GM19452 (cell line): ENCODE results near the gene HLTF.

Source experiments
- ATAC-seq: cut with Tn5 transposase; IDR thresholded peaks from one replicate; pipeline ENCODE4 v1.9.1; 2021; ENCODE audit not compliant: unreplicated experiment

HLTF gene

GRCh38 chr3:149090461-149090860 is 4.1 kb upstream of the HLTF start:
- no peak for ATAC-seq

GRCh38 chr3:149089395-149089794 is 3.1 kb upstream of the HLTF start:
- ATAC-seq: no peak

- ATAC-seq: no peak
Measured at GRCh38 chr3:149087208-149087607, 875 bp upstream of the HLTF start.

- peak; percentile 36 for ATAC-seq
Measured at GRCh38 chr3:149085828-149086231, 503 bp downstream of the HLTF start.

DNA sequence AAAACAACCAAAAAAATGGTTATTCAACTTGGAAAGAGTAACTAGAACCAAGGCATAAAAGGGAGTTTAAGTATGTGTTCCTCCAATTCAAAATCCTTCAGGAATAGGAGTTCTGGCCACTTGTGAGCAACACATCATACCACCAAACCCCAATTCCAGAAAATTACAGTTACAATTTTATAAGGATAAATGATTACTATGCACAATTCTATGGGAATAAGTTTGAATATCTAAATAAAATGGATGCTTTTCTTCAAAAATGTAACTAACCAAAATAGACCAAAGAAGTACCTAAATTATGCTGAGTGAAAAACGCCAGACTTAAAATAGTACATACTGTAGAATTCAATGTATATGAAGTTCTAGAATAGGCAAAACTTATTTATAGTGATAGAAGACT is 4.6 kb downstream of the HLTF start:
- no peak for ATAC-seq

GRCh38 chr3:149080699-149081091 is 5.6 kb downstream of the HLTF start:
- ATAC-seq: no peak

DNA sequence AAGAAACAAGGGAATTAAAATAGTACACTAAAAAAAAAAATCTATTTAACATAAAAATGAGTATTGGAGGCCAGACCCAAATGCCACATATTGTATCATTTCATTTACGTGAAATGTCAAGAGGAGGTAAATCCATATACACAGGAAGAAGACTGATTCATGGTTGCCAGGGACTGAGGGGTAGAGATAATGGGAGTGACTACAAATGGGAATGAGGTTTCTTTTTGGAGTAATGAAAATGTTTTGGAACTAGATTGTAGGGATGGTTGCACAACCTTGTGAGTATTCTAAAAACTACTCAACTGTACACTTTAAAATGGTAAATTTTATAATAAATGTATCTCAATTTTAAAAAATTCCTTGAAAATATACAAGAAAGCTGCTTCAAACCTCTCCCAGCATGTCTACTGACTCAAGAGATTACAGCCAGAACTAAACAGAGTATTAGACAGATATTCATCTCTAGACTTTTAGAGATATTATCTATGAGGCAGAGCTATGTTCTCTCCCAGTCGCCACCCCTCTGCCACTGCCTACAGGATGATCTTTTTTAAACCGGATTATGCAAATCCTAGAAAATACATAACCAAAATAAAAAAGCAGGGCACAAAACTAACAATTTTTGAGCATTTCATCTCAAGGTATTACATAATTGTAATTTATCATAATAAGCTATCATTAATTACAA is 6.2 kb downstream of the HLTF start:
- no peak for ATAC-seq

GRCh38 chr3:149077628-149078027 is 8.7 kb downstream of the HLTF start:
- ATAC-seq: no peak

DNA sequence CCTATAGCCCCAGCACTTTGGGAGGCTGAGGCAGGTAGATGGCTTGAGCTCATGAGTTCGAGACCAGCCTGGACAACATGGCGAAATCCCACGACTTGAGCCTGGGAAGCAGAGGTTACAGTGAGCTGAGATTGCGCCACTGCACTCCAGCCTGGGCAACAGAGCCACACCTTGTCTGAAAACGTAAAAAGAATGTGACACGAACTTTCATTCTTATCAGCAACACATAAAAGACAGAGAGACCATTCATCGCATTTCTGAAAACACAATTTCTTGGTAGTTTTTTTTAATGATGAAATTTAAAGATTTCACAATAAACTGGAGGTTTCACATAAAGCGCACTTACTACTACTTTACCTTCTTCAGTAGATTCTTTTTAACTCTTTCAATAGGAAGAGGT is 18.4 kb downstream of the HLTF start:
- no peak for ATAC-seq

DNA sequence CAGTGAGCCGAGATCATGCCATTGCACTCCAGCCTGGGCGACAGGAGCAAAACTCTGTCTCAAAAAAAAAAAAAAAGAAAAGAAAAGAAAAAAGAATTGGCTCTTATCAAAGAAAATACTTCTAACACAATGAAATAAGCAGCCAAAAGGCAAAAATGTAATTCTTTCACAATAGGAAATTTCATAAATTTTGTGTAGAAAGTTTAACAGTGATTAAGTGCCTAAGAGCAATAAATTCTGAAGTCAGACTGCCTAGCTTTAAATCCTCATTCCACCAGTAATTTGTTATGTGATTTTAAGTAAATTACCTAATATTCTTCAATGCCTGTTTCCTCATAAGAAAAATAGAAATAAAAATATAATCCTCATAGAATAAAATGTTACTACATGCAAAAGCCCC is 24.6 kb downstream of the HLTF start:
- no peak for ATAC-seq

DNA sequence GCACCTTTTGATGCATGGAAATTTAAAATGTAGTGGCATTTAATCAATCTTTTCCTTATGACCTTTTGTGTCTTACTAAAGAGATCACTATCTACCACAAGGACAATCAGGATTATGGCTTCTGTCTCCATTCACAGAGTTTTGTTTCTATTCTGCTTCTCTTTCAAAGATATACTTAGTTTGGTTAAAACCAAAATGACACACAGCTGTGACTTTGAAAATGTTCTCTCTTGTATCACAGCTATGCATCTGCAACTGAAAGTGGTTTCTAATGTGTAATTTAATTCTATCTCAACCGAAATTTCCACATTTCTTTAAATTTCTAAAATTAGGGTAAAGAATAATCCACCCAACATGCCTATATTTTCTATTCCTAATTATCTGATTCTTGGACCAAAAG is 27.7 kb downstream of the HLTF start:
- ATAC-seq: no peak

DNA sequence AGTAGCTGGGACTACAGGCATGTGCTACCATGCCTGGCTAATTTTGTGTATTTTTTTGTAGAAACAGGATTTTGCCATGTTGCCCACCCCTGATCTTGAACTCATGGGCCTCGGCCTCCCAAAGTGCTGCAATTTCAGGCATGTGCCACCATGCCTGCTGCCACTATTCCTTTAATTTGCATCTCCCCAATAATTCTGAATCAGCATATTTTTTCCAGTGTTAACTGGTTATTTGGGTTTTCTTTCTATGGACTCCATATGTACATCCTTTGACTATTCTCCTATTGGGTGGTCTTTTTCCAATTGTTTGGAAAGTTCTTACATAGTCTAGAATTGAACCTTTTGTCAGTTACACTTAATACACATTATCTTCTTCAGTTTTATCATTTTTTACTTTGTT is 28.1 kb downstream of the HLTF start:
- no peak for ATAC-seq

- ATAC-seq: no peak
Measured at GRCh38 chr3:149055575-149055974, 30.8 kb downstream of the HLTF start.

DNA sequence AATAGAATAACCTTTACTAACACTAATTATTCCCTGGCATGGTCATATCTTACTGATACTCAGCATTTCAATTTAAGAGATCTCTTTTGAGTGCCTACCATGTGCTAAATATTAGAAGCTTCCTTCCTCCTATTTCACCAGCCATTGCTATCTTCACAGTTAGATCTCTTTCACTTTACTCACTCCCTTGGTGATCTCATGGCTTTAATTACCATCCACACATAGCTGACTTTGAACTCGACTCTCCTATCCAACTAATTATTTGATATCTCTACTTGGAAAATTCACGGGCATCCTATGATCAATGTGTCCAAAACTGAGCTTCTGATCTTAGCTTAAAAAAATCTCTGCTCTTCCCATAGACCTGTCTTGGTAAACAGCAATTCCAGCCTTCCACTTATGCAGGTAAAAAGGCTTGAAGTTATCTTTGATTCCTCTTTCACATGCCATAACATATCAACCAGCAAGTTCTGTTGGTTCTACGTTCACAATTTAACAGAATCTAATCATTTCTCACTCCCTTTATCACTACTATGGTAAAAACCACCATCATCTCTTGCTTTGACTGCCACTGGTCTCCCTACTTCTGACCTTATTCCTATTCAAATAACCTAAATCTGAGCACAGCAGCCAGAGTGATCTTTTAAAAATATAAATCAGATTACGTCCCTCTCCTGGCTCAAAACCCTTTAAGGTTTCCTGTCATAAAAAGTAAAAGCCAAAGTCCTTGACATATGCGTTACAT is 41.8 kb downstream of the HLTF start:
- no peak for ATAC-seq

DNA sequence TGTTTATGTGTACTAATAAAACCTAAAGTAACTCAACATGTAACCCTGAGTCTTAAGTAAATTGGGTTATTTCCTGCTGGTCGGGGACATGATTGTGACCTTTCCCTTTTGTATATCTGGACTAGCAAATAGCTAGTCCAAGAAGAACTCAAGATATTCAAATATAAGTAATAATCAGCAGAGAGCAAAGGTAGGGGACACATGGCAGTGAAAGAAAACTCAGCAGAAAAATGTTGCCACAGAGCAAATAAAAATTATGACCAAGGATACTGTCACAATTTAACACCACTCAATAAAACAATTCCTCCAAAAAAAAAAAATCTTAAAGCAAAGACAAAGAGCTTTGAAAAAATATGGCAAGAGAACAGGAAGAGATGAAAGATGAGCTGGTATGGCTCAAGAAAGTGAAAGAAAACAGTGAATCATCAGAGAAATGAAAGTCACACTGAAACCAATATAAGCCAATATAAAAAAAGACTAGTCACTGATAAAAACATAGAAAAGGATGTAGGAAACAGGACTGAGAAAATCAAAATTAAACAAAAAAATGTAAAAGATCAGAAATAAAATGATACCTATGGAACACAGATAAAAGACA is 43.4 kb downstream of the HLTF start:
- ATAC-seq: peak; percentile 82

DNA sequence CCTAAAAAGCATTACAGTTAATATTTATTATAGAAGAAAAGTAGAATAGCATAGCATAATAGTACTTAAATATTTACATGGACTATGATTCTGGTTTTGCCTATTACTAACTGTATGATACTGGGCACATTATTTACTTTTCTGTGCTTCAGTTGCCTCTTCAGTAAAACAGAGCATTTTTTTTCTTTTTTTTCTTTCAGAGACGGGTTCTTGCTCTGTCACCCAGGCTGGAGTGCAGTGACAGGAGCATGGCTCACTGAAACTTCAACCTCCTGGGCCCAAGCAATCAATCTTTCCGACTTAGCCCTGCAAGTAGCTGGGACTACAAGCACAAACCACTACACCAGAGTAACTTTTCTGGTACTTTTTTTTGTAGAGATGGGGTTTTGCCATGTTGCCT is 48.0 kb downstream of the HLTF start:
- no peak for ATAC-seq

GRCh38 chr3:149037684-149038083 is 48.6 kb downstream of the HLTF start:
- ATAC-seq: no peak

GRCh38 chr3:149031096-149031495 is 55.2 kb downstream of the HLTF start:
- ATAC-seq: no peak

- ATAC-seq: no peak
Measured at GRCh38 chr3:149026718-149027117, 59.6 kb downstream of the HLTF start.

- ATAC-seq: no peak
Measured at GRCh38 chr3:149023951-149024350, 62.4 kb downstream of the HLTF start.

GRCh38 chr3:149021830-149022229 is 64.5 kb downstream of the HLTF start:
- ATAC-seq: no peak

DNA sequence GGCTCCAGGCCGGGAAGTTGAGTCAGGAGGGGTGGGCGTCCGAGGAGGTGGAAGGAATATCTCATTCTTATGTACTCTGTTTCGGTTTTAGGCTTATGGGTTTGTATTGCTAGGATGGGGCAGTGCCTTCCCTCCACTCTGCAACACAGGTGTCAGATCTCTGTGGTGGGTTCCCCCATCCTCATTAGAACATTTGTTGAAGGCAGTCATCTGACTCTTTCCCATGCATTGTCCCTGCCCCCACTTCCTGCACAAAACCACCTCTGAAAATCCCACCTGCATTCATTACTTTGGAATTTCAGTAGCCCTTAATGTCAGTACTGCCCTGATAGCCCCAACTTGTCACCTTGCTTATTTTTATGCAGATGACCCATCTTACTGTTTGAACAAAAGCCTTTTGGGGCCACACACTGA is 65.5 kb downstream of the HLTF start:
- no peak for ATAC-seq
